NCI-H82 treated with DMSO at 0.1 percent for 48 hours (cell line): Measurements from ENCODE around the gene NCF4.

ENCODE experiments used
- DNase-seq: peaks from one replicate; lab custom pipeline; 2025; ENCODE audit not compliant: unreplicated experiment; lab: John Stamatoyannopoulos, UW

Gene NCF4

DNA sequence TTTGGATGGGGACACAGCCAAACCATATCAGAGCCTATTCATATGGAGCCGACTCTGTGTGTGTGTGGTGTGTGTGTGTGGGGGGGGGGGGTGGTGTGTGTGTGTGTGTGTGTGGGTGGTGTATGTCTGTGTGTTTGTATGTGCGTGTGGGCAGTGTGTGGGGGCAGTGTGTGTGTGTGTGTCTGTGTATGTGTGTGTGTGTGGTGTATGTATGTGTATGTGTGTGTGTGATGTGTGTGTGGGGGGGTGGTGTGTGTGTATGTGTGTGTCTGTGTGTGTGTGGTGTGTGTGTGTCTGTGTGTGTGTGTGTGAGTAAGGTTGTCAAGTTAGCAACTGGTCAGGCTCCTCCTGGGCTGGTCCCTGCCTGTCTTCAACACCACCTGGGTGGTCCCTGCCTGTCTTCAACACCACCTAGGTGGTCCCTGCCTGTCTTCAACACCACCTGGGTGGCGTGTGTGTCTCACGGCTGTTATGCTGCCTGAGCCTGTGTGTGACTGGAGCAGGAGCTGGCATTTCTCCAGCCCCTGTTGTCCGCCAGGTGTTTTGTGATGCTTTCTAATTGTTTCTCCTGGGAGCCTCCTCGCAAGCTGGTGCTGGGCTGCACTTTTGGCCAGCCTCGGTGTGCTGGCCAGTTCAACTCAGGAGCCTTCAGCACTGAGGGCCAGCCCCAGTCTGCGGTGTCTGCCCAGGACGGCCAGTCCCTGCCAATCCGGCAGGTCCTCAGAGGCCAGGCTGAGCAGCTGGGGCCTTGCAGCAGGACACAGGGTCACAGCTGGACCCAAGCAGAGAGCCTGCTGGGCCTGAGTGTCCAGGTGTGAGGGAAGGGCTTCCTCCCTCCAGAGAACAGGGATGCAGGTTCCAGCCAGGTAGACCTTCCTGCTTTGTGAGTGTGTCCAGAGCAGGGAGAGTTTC is 22.4 kb upstream of the NCF4 start:
- no peak for DNase-seq

DNA sequence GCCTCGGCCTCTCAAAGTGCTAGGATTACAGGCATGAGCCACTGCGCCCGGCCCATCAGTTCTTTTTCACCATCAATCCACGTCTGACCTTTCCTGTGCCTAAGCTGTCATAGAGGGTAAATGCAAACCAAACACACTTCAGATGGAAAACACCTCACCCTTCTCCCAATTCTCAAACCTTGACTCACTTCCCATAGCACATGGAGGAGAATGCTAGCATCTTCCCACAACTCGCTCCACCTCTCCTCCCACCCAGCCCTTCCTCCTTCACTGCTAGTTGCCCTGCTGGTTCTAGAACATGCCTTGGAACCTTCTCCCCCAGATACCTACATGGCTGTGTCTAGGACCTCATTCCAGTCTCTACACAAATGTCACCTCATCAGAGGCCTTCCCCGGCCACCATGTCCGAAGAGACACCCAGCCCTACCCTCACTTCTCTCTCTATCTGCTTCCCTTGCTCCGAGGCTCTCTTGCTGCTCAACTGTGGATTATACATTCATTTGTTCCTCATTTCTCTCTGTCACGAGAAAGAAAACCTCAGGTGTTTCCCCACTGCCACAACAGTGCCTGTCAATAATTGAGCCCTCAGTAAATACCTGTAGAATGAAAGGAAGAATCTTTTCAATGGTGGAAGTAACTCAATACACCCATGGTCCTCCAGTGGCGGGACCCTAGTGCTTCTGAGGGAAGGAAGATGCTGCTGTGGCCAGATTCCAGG is 21.3 kb upstream of the NCF4 start:
- DNase-seq = no peak

DNA sequence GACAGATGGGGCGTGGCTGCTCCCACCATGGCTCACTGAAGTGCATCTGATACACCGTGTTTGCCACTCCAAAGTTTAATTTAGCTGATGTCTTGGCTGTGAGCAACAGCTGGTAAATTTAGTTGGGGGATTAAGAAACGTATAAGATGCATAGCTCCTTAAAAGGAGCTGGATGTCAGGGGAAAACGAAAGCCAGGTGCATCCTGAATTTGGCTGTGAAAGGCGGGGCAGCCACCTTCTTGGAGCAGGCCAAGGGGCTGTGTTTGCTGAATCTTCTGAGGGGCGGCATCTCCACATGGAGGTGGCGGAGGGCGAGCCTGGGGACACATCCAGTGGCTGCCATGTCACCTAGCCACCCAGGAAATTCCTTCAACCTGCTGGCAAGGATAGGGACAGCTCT is 20.7 kb upstream of the NCF4 start:
- no peak for DNase-seq

DNA sequence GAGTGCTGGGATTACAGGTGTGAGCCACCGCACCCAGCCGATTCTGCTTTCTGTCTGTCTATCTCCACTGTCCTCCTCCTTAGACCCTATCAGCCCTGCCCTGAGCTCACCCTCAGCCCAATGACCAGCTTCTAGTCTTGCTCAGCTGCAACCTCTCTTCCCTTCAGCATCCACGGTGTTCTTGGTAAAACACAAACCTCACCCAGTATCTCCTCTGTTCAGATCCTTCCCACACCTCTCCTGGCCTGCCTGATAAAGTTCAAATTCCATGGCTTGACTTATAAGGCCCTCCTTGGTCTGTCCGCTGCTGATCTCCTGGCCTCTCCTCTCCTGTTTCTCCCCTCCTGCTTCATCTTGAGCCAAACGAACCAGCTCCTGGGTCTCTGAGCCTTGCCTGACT is 14.5 kb upstream of the NCF4 start:
- DNase-seq = no peak

DNA sequence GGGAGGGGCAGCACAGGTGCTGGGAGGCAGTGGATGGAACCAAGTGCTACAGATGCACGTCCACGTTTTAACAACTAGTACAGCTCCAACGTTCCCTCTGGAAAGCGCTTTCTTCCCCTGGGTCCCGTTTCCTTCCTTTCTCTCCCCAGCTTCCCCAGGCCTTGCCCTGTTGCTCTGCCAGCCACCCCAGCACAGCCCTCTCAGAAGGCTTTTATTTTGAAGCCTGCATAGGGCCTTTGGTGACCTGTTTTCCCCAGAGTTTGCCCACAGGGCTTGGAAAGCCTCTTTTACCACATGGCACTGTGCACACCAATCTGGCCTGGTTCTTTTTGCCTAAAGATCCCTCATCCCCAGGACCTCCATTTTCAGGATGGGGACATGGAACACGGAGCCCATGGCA is 13.9 kb upstream of the NCF4 start:
- DNase-seq = no peak

DNA sequence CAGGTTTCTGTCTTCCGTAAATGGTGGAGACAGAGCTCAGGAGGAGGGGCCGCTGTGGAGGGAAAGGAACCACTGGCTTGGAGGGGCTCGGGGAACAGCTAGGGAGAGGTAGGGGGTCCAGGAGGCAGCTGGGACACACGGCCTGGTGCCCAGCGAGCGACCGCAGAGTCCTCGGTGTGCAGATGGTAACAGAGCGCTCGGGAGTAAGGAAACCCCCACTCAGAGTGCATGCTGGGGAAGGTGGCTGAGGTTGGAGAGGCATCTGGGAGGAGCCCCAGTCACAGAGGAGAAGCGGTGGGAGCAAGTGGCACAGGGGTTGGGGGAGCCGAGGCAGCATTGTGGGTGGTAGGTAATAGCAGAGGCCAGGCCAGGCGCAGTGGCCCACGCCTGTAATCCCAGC is 10.8 kb upstream of the NCF4 start:
- no peak for DNase-seq

DNA sequence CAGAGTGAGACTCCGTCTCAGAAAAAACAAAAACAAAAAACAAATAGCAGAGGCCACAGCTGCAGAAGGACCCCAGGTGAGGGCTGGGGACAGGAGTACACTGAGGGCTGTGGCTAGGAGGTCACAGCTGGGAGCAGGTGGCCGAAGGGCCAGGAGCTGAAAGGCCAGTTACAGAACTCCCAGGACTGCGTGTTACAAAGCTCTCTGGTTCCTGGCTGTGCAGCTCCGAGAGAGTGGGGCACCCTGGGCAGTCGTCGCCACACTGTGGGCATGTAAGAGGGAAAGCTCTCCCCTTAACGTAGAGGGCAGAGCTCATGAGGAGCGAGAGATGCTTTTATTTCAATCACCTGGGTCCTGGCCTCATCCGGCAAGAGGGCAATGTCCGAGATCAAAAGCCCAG is 10.1 kb upstream of the NCF4 start:
- DNase-seq = no peak

DNA sequence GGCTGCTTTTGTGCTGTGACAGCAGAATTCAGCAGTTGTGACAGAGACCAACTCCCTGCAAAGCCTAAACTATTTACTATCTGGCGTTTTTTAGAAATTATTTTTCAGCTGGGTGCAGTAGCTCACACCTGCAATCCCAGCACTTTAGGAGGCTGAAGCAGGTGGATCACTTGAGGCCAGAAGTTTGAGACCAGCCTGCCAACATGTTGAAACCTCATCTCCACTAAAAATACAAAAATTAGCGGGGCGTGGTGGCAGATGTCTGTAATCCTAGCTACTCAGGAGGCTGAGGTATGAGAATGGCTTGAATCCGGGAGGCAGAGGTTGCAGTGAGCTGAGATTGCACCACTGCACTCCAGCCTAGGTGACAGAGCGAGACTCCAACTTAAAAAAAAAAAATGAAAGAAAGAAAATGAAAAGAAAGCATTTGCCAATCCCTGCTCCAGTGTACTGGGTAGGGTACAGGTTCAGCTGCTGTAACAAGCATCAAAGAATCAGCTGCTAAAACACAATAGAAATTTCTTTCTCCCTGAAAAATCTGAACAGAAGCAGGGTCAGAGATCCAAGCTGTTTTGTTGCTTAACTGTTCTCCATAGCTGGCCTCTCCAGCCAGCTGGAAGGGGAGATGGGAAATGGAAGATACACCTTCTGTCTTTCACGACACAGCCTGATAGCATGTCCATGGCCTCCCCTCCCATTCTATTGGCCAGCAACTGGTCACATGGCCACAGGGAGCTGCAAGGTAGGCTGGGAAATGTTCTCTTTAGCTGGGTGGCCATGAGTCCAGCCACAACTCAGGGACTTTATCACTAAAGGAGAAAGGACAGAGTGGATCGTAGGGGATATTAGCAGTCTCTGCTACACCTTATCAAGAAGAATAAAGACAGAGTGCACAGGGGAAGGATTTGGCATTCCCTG is 8.5 kb upstream of the NCF4 start:
- no peak for DNase-seq

DNA sequence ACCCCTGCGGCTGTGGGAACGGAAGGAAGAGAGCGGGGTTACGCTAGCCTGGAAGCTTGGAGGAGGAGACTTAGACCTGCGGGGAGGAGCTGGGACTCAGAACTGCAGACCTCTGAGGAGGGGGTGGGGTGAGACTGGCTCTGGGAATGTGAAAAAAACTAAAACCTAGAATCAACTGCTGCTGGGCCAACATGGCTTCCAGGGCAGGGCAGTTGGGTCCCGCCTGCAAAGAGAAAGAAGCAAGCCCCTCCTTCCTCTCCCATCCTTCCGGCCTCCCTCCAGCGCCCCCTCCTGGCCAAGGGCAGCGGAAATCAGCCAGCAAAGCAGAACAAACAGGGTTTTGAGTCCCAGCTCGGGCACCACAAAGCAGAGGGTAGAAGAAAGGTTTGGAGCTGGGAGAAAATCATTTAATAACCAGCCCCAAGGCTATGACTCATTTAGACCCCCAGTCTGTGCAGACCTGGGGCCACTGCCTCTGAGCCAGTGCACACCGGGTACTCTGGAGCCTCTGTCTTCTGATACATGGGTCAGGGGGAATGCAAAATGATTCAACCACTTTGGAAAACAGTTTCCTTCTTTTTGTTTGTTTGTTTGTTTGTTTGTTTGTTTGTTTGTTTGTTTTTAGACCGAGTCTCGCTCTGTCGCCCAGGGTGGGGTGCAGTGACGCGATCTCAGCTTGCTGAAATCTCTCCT is 7.3 kb upstream of the NCF4 start:
- no peak for DNase-seq

DNA sequence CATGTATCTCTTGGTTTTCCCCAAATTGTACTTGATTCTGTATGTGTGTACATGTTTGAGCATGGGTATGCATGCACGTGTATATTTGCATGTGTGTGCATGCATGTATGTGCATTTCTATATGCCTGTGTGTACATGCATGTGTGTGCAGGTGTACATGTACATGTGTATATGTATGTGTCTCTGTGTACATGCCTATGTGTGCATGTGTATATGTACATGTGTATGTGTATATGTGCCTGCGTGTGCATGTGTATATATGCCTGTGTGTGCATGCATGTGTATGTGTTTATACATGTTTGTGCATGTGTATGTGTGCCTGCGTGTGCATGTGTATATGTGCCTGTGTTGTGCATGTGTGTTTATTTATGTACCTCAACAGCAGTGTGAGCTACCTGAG is 5.3 kb upstream of the NCF4 start:
- DNase-seq = no peak

DNA sequence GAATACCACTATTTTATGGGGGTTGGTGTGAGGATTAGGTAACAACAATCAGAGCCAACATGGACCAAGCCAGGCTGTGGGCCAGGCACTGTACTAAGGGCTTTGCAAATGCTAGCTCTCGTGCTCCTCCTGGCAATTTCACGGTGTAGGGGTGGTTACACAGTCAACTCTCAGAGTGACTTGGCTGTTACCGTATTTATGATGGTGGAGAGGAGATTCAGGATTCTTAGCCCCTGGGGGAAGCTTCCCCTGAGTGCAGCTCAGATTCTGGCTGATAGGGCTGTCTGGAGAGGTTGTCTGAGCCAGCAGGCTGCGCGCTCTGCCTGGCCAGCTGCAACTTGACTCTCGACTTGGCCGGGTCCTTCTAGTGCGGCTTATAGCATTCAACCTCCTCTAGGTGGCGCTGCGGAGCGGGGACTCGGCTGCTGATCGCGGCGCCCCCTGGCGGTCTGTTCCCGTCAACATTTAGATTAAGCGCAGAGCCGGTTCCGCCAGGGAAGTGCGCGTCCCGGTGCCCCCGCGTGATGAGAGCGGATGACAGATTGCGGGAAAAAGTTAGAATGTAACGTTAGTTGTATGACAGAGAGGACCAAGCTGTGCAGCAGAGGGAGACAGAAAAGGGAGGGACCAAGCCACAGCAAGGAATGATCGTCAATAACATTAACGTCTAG is 4.5 kb upstream of the NCF4 start:
- peak; percentile 45 for DNase-seq

DNA sequence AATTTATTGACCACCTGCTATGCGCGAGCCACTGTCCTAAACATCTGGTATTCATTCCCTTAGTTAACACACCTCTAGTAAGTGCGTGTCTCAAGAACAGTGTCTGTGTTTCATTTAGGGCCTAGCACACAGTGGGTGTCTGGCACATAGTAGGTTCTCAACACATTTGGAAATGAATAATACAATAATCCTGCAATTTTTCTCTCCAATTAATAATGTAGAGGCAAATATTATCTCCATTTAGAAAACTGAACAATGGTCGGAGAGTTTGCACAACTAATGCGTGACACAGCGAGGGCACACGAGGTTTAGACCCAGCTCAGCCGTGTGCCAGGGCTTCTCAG is 4.0 kb upstream of the NCF4 start:
- DNase-seq = no peak

DNA sequence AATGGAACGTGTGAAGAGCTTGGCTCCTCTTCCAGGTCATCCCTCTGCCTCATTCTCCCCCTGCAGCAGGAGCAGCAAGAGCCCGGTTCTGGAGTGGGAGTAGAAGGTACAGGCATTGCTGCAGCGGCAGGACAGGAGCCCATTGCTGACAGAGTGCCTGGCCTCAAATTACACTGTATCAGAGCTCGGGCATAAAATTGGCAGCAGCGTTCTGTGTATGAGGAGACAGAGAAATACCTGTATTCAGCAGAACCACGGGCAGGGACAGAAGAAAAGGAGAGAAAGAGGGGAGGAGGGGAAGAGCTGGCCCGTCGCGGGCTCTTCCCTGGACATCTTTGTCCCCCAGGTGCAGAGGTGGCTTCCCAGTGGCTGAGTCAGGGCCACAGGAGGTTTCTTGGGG is 2.6 kb upstream of the NCF4 start:
- no peak for DNase-seq

DNA sequence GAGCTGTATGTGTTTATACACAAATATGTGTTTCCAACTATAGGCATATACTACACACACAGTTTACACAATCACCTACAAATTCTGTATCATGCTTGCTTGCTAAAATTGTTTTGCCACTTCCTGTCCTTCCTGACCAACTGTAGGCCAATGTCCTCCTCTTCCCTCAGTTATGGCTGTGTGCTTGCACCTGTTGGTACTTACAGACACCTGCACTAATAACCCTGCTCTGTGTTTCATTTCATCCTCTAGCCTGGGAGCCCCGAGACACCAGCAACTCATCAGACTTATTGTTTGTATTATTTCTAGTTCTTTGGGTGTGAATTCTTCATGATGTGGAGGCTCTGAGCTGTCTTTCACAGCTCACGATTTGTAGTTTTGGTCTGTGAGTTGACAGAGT is 1.8 kb upstream of the NCF4 start:
- DNase-seq = no peak

DNA sequence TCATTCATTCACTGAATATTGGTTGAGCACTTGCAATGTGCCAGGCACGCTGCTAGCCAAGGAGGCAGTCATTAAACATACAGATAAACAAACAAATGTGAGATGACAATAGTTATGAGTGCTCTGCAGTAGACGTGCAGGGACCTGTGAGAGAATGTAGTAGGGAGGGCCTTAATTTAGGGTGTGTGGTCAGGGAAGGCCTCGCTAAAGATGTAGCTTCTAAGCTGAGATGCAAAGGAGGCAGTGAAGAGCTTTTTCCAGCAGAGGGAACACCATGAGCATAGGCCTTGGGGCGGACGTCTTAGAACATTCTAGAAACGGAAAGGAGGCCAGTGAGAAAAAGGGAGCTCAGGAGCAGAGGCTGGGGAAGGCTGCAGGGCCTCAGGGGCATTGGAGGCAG is 789 bp upstream of the NCF4 start:
- no peak for DNase-seq

DNA sequence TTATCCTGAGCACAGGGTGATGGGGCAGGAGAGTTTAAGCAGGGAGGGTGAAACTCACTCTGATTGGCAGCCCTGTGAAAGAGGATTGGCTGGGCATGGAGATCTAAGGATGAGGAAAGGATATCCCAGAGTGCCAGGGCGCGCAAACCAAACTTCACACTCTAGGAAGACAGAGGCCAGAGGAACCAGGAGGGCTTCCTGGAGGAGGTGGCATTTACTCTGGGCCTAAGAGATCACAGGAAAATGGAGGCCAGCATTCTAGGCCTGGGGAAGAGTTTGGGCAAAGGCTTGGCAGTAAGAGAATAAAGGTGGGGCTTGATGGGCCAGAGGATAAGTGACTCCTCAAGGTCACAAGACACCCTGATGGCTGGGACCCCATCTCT is 377 bp upstream of the NCF4 start:
- no peak for DNase-seq

DNA sequence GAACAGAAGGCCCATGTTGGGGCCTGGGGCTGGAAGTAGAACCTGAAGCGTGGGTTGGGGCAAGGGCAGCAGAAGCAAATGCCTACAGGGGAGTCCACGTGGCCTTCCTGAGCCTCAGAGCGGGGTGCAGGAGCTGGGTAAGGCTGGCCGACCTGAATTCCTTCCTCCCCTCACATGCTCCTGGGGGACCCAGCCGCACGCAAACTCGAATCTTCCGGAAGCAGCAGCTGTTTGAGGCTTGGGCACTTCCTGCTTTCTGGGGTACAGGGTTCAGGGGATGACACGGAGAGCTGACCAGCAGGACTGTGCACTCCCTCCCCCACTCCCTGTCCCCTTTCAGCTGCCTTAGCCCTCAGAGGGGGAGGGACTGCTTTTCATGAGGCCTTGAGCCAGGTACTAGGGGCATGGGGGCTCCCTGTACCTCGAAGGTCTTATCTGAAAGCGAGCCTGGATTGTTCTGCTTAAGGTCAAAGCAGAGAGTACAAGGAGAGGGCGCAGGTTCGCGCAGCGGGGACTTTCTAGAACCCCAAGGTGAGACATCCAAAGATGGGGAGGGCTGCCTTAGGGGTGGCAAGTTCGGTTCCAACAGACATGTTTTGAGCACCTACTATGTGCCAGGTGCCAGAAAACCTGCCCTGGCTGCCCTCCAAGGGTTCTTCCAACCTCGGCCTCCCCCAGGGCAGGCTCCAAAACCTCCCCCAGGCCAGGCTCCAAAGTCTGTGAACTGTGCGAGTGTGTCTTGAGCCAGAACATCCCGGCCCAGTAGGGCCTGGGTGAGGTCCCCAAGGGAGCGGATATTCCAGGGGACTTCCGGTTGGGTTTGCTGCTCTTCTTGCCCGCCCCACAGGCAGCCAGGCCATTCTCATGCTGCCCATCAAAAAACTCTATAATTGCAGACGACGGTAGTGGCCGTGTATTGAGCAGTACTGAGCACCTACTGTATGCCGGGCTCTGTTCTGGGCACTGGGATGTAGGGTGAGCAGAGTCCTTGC is 1.7 kb downstream of the NCF4 start:
- no peak for DNase-seq

DNA sequence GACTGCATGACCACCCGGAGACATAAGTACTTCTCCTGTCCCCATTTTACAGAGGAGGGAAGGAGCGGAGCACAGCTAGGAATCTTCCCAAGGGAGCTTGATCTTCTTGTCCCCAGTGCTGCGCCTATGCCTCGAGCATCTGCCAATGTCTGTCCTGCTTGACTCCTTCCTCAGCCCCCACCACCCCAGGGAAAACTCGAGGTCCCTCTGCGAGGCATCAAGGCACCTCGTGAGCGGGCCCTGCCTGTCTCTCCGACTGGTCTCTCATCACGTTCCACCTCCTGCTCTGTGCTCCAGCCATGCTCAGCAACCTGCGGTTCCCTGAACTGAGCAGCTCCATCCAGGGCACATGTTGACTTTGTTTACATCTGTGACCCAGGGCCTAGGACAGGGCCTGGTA is 2.5 kb downstream of the NCF4 start:
- DNase-seq = no peak

DNA sequence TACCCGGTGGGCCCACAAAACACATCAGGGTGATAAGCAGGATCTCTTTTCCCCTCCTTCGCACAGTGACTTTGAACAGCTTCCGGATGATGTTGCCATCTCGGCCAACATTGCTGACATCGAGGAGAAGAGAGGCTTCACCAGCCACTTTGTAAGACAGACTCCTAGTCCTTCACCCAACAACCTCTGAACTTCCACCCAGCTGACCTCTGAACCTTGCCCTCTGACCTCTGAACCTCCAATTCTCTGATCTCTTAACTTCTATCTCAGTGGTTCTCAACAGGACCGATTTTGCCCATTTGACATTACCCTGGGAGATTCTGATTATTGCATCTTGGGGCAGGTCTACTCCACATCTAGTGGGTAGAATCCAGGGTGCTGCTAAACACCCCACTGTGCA is 3.2 kb downstream of the NCF4 start:
- no peak for DNase-seq
